Measurements from ENCODE around the gene IFNAR1.

DNA sequence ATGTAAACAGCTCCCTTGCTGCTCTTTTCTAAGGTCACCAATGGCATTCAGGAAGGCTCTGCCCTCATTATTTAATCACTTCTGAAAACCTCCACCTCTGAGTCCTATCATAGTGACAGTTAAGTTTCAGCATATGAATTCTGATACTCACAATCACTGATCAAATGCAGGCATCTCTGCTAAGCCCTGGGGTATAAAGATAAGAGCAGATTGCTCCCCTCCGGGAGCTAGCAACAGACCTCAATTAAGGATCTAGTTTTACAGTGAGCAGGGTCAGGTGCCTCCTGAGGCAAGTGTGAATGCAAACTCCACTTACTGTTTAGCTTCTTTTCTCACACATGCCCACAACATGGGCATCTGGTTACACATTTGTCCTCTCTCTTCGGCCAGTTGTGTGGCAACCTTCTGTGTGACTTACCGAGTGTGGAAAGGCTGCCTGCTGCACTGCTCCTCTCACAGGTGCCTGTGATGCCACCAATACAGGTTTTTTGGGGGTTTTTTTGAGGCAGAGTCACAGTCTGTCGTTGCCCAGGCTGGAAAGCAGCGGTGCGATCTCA, 43.6 kb upstream of the IFNAR1 start:
- TF ChIP-seq, protein P1, sequence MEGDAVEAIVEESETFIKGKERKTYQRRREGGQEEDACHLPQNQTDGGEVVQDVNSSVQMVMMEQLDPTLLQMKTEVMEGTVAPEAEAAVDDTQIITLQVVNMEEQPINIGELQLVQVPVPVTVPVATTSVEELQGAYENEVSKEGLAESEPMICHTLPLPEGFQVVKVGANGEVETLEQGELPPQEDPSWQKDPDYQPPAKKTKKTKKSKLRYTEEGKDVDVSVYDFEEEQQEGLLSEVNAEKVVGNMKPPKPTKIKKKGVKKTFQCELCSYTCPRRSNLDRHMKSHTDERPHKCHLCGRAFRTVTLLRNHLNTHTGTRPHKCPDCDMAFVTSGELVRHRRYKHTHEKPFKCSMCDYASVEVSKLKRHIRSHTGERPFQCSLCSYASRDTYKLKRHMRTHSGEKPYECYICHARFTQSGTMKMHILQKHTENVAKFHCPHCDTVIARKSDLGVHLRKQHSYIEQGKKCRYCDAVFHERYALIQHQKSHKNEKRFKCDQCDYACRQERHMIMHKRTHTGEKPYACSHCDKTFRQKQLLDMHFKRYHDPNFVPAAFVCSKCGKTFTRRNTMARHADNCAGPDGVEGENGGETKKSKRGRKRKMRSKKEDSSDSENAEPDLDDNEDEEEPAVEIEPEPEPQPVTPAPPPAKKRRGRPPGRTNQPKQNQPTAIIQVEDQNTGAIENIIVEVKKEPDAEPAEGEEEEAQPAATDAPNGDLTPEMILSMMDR (conservative IDR thresholded peaks at IDR 0.05) = no peak
- TF ChIP-seq ZFX (IDR thresholded peaks at IDR 0.05) = no peak

Measured in C4-2B (cell line).